HEK293T (cell line): ENCODE measurements around the gene ONECUT2.

Source experiments
- BHLHE40 ChIP-seq: fragments of 450-650 bp; IDR thresholded peaks from 2 replicates; pipeline ENCODE4 v1.6.1; 2016; ENCODE audit warnings: mild to moderate bottlenecking, moderate library complexity, borderline replicate concordance
- ELF4 ChIP-seq: fragments of 450-650 bp; IDR thresholded peaks from 2 replicates; pipeline ENCODE4 v1.6.1; 2017; ENCODE audit warnings: antibody characterized with exemption
- FOXA1 ChIP-seq: fragments of 450-650 bp; IDR thresholded peaks from 2 replicates; pipeline ENCODE4 v1.6.1; 2016; ENCODE audit warnings: mild to moderate bottlenecking
- FOXM1 ChIP-seq: fragments of 450-650 bp; IDR thresholded peaks from 2 replicates; pipeline ENCODE4 v1.6.1; 2017; ENCODE audit warnings: mild to moderate bottlenecking, borderline replicate concordance
- HDGF ChIP-seq: fragments of 450-650 bp; IDR thresholded peaks from 2 replicates; pipeline ENCODE4 v1.6.1; 2017; ENCODE audit warnings: antibody characterized with exemption, borderline replicate concordance
- L3MBTL2 ChIP-seq: fragments of 450-650 bp; conservative IDR thresholded peaks from 2 replicates; pipeline ENCODE4 v1.6.1; 2016; ENCODE audit warnings: mild to moderate bottlenecking
- LEF1 ChIP-seq: fragments of 450-650 bp; IDR thresholded peaks from 2 replicates; pipeline ENCODE4 v1.6.1; 2017; ENCODE audit warnings: mild to moderate bottlenecking, borderline replicate concordance
- NFRKB ChIP-seq: fragments of 450-650 bp; IDR thresholded peaks from 2 replicates; pipeline ENCODE4 v1.6.1; 2016; ENCODE audit warnings: mild to moderate bottlenecking, moderate library complexity
- PKNOX1 ChIP-seq: fragments of 450-650 bp; IDR thresholded peaks from 2 replicates; pipeline ENCODE4 v1.6.1; 2016
- SP1 ChIP-seq: fragments of 450-650 bp; IDR thresholded peaks from 2 replicates; pipeline ENCODE4 v1.6.1; 2017
- TARDBP ChIP-seq: fragments of 450-650 bp; IDR thresholded peaks from 2 replicates; pipeline ENCODE4 v1.6.1; 2016
- ZNF384 ChIP-seq: fragments of 450-650 bp; IDR thresholded peaks from 2 replicates; pipeline ENCODE4 v1.6.1; 2016

DNA sequence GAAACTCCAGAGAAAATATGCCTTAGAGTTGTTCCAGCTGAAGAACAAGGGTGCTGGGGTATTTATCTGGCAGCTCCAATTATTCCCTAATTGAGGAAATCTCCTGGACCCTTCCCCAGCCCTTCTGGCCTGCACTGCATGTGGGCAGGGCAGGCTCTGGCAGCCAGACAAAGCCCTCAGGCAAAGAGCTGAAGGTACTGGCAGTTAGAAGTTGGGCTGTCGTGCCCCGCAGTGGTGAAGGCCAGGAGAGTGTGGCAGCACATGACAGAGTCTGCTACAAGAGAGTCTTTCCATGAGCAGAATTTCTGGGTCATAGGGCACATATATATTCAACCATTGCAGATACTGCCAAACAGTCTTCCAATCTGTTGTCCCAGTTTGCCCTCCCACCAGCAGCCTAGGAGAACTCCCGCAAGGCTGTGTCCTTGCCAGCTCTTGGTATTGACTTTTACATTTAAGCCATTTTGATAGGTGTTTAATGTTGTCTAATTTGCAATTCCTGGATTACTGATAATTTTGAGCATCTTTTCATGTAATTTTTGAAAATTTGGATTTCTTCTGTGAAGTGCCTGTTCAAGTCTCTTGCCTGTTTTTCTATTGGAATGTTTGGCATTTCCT lies 26.6 kb downstream of the ONECUT2 start:
- TF ChIP-seq PKNOX1 (no peak), NFRKB (no peak), ZNF384 (no peak), SP1 (no peak), BHLHE40 (no peak), HDGF (no peak), LEF1 (no peak), FOXM1 (no peak), FOXA1 (no peak), ELF4 (no peak), L3MBTL2 (no peak), TARDBP (no peak)
